Measurements from ENCODE around the gene PCNX3. TPM values are rescaled to one million over a fixed set of nuclear protein-coding genes. Genes with fewer than 3 reads are reported as not detected.

PCNX3 gene
- total and polyA plus RNA-seq, 2 of the 13 experiments (the other 11 are each of a cell fraction or from before 2014, with no cell fraction given), result 16.2 to 23.0 TPM

GRCh38 chr11:65574109-65574810, 41.3 kb upstream of the PCNX3 start (continued):
- no peak for TF ChIP-seq ZNF264 (CRISPR knock-in tag; IDR thresholded peaks at IDR 0.05)
- TF ChIP-seq MED13 (CRISPR knock-in tag; IDR thresholded peaks at IDR 0.05), result no peak; the same call in 1 of the 2 replicates
- peak; percentile 62 for TF ChIP-seq POLR2G (IDR thresholded peaks at IDR 0.05; ENCODE audit: low read depth, low read length)
- no peak for TF ChIP-seq KAT2B (IDR thresholded peaks at IDR 0.05; ENCODE audit: borderline replicate concordance, low read depth, low read length)
- TF ChIP-seq ZNF292 (CRISPR knock-in tag; IDR thresholded peaks at IDR 0.05; ENCODE audit: borderline replicate concordance, low read depth), result no peak
- TF ChIP-seq SP1 (IDR thresholded peaks at IDR 0.05), result no peak
- 0 out of 2 replicates have a peak, but pooled peaks have one; percentile 27 for TF ChIP-seq SP1 (CRISPR knock-in tag; IDR thresholded peaks at IDR 0.05)
- TF ChIP-seq ZSCAN31 (CRISPR knock-in tag; IDR thresholded peaks at IDR 0.05; ENCODE audit: low read depth), result no peak
- TF ChIP-seq ZNF142 (CRISPR knock-in tag; IDR thresholded peaks at IDR 0.05), result no peak
- no peak for TF ChIP-seq HNF1B (CRISPR knock-in tag; IDR thresholded peaks at IDR 0.05)
- TF ChIP-seq MAZ (IDR thresholded peaks at IDR 0.05; ENCODE audit: borderline replicate concordance, low read depth, low read length), result peak; percentile 87
- TF ChIP-seq MAZ (CRISPR knock-in tag; IDR thresholded peaks at IDR 0.05; ENCODE audit: low read depth), result peak; percentile 91
- no peak for TF ChIP-seq ZNF441 (CRISPR knock-in tag; IDR thresholded peaks at IDR 0.05; ENCODE audit: borderline replicate concordance)
- no peak for TF ChIP-seq PRMT3 (CRISPR knock-in tag; IDR thresholded peaks at IDR 0.05; ENCODE audit: borderline replicate concordance, low read depth)
- no peak for TF ChIP-seq SOX6 (IDR thresholded peaks at IDR 0.05)
- TF ChIP-seq SOX6 (CRISPR knock-in tag; IDR thresholded peaks at IDR 0.05), result peak; percentile 31; the same call in 1 of the 2 replicates
- peak; percentile 60 for TF ChIP-seq ZNF792 (CRISPR knock-in tag; IDR thresholded peaks at IDR 0.05)
- TF ChIP-seq ZNF781 (CRISPR knock-in tag; IDR thresholded peaks at IDR 0.05; ENCODE audit: borderline replicate concordance, not compliant biosample characterization), result no peak
- no peak for TF ChIP-seq ZNF138 (CRISPR knock-in tag; IDR thresholded peaks at IDR 0.05; ENCODE audit: low read depth)
- TF ChIP-seq NFRKB (IDR thresholded peaks at IDR 0.05), result no peak
- no peak for TF ChIP-seq CENPT (CRISPR knock-in tag; IDR thresholded peaks at IDR 0.05; ENCODE audit: low read depth)
- 0 out of 2 replicates have a peak, but pooled peaks have one; percentile 9 for TF ChIP-seq ONECUT2 (CRISPR knock-in tag; IDR thresholded peaks at IDR 0.05)
- TF ChIP-seq ZFP36L1 (CRISPR knock-in tag; IDR thresholded peaks at IDR 0.05), result no peak
